Measurements from ENCODE around the gene G6PC3.

Gene G6PC3

GRCh38 chr17:44123356-44124117, 53.0 kb downstream of the G6PC3 start, which contains the start of gene HDAC5:
TSS of gene HDAC5 (minus strand) at chr17:44123641. CDS start at chr17:44117515, 6,126 bp downstream.
- TF ChIP-seq CTCF (conservative IDR thresholded peaks at IDR 0.05): peak; percentile 53
- TF ChIP-seq ZFX (IDR thresholded peaks at IDR 0.05): no peak
- H3K27ac ChIP-seq: peak within 1 kb of the TSS; percentile 76

GRCh38 chr17:44124118-44124438, 53.5 kb downstream of the G6PC3 start:
- no peak for TF ChIP-seq ZFX (IDR thresholded peaks at IDR 0.05)
- no peak; the same call in 1 of the 2 replicates for TF ChIP-seq CTCF (conservative IDR thresholded peaks at IDR 0.05)
- peak overlapping the region; percentile 76 for H3K27ac ChIP-seq

Data from C4-2B (cell line).